ENCODE measurements around the gene SLC8A2.

SLC8A2 gene

GRCh38 chr19:47448360-47448727, 23.3 kb downstream of the SLC8A2 start:
- DNase-seq, result no peak

GRCh38 chr19:47447470-47448359, 24.0 kb downstream of the SLC8A2 start:
- peak; percentile 48 for DNase-seq

- no peak for DNase-seq
Observed at GRCh38 chr19:47446534-47447469, 24.9 kb downstream of the SLC8A2 start.

GRCh38 chr19:47445937-47446402, 25.7 kb downstream of the SLC8A2 start:
- peak; percentile 59 for DNase-seq

- no peak for DNase-seq
Observed at GRCh38 chr19:47445527-47445926, 26.2 kb downstream of the SLC8A2 start.

GRCh38 chr19:47444388-47444821, 27.3 kb downstream of the SLC8A2 start:
- peak; percentile 31 for DNase-seq

- no peak for DNase-seq
Observed at GRCh38 chr19:47443331-47443730, 28.4 kb downstream of the SLC8A2 start.

GRCh38 chr19:47438793-47439220, 32.9 kb downstream of the SLC8A2 start:
- no peak for DNase-seq

- DNase-seq, result no peak
Observed at GRCh38 chr19:47437500-47437899, 34.2 kb downstream of the SLC8A2 start.

GRCh38 chr19:47436712-47437401, 34.8 kb downstream of the SLC8A2 start:
- DNase-seq, result peak; percentile 74

- no peak for DNase-seq
Observed at GRCh38 chr19:47435883-47436417, 35.7 kb downstream of the SLC8A2 start.

- no peak for DNase-seq
Observed at GRCh38 chr19:47435196-47435595, 36.5 kb downstream of the SLC8A2 start.

- DNase-seq, result no peak
Observed at GRCh38 chr19:47434088-47434487, 37.6 kb downstream of the SLC8A2 start.

GRCh38 chr19:47433121-47433520, 38.6 kb downstream of the SLC8A2 start:
- no peak for DNase-seq

- DNase-seq, result no peak
Observed at GRCh38 chr19:47432499-47432898, 39.2 kb downstream of the SLC8A2 start.

- no peak for DNase-seq
Observed at GRCh38 chr19:47432091-47432490, 39.6 kb downstream of the SLC8A2 start.

GRCh38 chr19:47430041-47430802, 41.5 kb downstream of the SLC8A2 start:
- no peak for DNase-seq

- no peak for DNase-seq
Observed at GRCh38 chr19:47429140-47429793, 42.4 kb downstream of the SLC8A2 start.

- DNase-seq, result peak; percentile 77
Observed at GRCh38 chr19:47428177-47428894, 43.4 kb downstream of the SLC8A2 start.

All from central memory CD4-positive, alpha-beta T cell (primary cell).